Nucleus accumbens (tissue), 56 donors: ENCODE data around the gene IAPP.
A peak's percentile ranks its signal among the peaks of the same experiment; 100 is the strongest.
"Not testable (repeated sequence)": the region's sequence is repeated elsewhere in the genome, so short reads cannot be mapped to it uniquely, and the experiment has no call there.

Source experiments
- DNase-seq, 56 donors: peaks; one replicate each; lab custom pipeline; 2025; lab: John Stamatoyannopoulos, UW

IAPP gene

DNA sequence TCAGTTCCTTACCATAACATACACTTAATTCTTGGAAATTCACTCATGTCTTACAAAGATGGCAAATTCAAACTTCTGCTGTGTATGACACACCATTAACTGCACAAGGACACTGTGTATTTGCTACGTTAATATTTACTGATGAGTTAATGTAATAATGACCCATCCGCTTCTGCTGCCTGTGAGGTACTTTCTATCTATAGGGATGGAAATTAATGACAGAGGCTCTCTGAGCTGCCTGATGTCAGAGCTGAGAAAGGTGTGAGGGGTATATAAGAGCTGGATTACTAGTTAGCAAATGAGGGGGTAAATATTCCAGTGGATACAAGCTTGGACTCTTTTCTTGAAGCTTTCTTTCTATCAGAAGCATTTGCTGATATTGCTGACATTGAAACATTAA, at the start of gene IAPP:
IAPP (plus strand) TSS at position 301 of the 400 bp plus-strand sequence. CDS start 450 bp downstream, outside the sequence.
- no peak for DNase-seq

DNA sequence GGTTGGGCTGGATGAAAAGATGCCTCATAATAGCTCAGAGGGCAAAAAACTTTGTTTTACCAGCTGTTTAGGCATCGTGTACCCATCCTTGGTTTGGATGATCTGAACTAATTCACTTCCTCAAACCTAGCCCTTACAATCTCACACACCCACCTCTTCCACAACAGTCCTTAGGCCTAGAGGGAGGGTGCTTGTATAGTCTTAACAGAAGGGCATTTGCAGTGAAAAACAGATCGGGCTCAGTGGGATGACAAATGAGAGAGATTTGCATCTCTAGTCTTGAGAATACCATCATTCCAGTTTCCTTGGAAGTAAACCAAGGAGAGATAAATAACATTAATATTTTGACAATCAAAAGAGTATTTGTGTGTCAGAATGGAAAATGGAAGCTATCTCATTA, 49.0 kb upstream of the IAPP start:
- DNase-seq = no peak

DNA sequence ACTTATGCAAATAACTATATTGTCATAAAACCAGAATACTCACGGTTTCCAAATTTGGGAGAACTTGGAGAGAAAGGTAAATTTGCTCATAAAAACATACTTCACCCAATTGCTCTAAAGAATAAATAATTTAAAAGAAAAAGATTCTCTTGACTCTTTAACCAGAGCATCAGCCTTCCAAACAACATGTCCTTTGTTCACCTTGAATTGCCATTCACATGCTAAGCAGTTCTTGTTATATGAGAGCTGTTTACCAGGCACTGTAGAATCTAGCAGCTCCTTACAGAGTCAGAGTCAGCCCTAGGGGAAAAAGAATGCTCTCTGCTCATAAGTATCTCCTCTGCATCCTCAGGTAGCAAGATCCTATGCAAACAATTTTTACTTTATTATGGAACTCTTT, 48.2 kb upstream of the IAPP start:
- peak in 5 of 56 donors; percentile 8 to 43 (median 11) for DNase-seq

DNA sequence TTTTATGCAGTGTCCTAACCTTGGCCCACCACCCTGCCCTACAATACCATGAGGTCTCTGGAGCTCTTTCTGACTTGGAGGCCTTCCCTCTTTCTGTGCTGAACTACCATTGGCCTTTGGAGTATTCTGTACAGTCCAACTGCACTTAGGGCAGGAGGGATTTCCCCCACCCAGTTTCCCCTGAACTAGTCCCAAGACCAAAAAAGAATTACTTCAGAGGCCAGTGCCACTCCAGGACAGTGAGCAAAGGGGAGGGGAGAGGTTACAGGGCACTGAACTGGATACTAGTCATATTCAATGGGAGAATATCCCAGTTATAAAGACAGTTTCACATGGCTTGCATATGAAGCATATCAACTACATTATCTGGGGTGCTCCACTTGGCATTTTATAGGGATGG, 44.1 kb upstream of the IAPP start:
- no peak for DNase-seq

DNA sequence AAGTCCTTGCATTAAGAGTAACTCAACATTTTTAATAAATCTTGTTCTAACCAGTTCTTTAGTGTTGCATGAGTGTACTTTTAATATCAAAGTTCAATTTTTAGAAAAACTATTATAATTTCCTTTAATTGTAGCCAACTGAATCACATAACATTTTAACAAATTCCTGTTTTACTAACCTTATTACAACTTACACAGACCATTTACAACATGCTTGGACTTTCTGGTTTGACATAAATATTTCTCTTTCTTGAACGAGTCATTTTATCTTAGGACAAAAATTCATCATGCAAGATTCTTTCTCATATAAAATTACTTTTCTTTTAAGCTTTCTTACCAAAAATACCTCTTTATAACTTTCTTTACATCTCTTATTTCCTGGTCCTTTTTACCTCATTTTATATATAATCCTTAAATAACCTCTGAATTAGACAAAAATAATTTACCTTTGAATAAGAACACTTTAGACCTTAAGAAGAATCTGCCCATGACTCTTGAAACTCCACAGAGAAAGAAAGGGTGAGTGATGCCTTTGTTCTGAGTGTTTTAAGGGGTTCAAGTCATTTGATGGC, 41.9 kb upstream of the IAPP start:
- no peak for DNase-seq

GRCh38 chr12:21334771-21335325, 37.9 kb upstream of the IAPP start, which contains the start of gene SLCO1A2:
Gene SLCO1A2 (minus strand): TSS chr12:21334917. CDS start chr12:21334647, 270 bp downstream.
- no peak for DNase-seq

GRCh38 chr12:21336656-21337055, 36.0 kb upstream of the IAPP start:
- peak in 44 of 56 donors; percentile 4 to 78 (median 48) for DNase-seq

DNA sequence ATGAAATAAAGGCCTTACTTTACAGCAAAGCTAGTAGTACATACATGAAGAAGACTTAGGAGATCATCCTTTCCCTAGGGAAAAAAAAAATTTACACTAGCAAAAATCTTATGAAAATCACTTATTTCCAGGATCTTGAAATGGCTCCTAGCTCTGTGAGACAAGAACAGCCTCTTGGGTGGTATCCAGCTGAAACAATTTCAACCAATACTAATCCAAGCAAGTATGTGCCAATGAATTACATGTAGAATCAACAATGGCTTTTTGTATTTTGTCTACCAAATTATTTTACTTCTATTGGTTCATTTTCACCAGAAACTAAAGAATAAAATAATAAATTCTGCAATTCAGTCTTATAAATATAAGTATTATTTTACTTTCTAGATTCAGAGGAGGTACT, 35.2 kb upstream of the IAPP start:
- DNase-seq = peak in 4 of 56 donors; percentile 5 to 32 (median 14)

- DNase-seq = peak in 1 of 56 donors; percentile 20
These were observed 34.5 kb upstream of the IAPP start for GRCh38 chr12:21337959-21338744.

DNA sequence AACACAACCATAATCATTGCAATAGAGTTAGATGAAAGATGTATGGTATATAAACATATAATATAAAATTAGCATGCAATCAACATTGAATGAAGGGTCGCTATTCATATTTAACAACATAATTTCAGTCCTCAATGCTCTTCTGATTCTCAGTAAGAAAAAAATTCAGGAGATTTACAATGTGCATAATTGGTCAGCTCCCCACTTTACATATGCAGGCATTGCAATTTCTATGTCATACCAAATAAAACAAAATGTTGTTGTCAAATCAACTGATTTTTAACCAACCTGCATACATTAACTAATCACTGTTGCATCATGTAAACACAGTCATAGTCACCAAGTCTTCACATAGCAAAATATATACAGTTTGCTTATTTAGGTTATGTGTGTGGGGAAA, 32.8 kb upstream of the IAPP start:
- no peak for DNase-seq

GRCh38 chr12:21340403-21340802, 32.3 kb upstream of the IAPP start:
- no peak for DNase-seq

DNA sequence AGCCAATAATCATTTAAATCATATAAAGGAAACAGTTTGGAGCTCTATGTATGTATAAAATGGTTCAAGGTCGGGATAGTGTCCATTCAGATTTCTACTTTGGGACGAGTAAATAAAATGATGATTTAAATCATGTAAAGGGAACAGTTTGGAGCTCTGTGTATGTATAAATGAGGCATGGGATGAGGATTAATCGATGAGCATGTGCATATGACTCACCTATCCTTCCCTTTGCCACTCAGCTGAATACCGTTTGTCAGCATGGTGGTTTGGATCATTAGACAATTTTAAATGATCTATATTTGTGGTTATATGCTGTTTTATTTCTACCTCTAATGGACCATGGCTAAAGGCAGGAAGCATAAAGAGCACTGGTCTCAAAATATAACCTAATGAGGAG, 30.9 kb upstream of the IAPP start:
- no peak for DNase-seq

GRCh38 chr12:21343636-21344035, 29.1 kb upstream of the IAPP start:
- no peak for DNase-seq

DNA sequence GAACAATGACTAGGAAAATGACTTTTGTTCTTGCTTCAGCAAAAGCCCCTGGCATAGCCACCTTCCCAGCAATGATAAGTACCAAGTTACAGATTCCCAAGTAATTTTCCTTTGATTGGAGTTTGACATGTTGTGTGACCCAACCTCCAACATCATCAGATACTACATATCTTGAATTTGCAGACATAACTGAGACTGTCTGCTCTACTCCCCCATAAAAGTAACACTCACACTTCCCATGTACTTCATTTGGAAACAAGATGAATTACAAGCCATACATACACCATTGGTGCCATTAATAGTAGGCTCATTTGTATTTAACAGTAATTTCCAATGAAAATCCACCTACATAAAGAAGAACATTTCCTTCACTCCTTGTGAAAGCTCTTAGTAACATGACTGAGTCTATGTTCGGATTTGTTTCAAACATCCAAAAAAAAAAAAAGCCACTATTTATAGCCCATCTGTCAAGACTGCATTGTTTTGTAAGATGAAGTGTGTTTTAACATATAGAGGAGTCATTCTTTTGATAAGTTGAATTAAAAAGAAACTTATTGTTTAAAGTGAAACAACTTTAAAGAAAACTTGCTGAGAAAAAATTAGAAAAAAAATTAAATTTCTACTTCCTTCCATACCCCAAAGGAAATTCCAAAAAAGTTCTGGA, 26.0 kb upstream of the IAPP start:
- DNase-seq = no peak

- no peak for DNase-seq
These were observed 21.7 kb upstream of the IAPP start for GRCh38 chr12:21350975-21351374.

GRCh38 chr12:21353487-21353886, 19.2 kb upstream of the IAPP start:
- DNase-seq = no peak

DNA sequence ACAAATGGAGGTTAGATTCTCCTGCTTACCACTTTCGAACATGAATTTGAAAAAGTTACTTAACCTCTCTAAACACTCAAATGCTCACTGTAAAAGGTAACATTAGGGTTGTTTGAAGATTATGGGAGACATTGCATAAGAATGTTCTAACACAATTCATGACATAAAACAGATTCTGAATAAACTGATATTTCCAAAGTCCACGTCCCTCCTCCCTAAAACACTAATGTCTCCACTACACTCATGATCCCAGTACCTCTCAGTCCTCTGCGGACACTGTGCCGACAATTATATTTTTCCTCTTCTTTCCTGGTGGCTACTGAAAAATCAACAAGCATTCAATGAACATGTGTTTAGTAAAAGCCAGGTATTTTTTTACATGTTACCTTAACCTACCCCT, 18.8 kb upstream of the IAPP start:
- no peak for DNase-seq

DNA sequence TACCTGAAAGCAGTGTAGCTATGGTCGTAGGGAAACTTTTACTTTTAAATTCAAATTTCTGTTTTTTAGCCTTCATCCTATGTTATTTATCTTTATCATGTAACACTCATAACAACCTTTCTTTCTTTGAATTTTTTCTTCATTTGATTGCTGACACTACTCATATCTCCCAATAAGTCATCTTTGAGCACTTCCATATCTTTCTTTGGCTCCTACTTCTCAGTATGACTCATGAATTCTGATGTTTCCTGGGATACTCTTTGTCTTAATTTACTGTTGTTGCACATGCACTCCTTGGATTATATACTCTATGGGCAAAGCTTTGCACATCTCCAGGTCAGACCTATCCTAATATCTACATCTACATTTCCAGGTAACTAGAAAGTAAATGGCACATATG, 18.1 kb upstream of the IAPP start:
- DNase-seq = no peak

- not testable (repeated sequence) for DNase-seq
These were observed 12.1 kb upstream of the IAPP start for GRCh38 chr12:21360632-21361031.

DNA sequence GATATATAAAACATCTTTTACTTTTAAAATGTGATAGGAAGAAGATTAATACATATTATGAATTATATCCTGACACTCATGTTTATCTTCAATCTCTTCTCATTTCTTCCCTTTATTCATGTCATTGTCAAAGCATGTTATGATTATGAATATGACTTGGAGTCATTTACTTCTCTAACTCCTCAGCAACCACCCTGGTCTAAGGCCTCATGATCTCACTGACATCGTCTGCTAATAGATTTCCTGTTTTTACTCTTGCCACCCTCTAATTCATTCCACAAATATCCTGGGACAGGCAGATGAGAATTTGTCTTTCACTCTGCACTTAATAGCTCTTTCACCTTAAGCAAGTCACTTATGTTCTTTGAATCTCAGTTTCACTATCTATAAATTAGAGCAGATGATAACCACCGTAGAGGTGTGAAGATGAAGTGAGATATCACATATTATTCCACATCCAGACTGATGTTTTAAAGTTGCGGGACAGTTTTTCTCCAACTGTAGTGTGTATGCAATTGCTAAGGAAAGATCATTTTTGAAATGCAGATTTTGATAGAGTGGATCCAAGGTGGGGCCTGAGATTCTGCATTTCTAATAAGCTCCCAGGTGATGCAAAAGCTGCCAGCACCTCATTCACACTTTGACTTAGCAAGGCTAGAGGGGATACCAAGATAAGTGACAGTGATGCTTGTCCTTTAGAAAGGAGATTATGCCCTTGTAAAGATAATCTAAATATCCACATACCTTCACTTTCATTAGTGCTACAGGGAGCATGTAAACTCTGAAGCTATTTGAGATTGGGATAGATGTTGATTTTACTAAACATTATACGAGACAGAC, 3.3 kb upstream of the IAPP start:
- DNase-seq = no peak
